ENCODE results near the gene SLC23A2.
"Not testable (repeated sequence)": the region's sequence is repeated elsewhere in the genome, so short reads cannot be mapped to it uniquely, and the experiment has no call there.

SLC23A2 gene

DNA sequence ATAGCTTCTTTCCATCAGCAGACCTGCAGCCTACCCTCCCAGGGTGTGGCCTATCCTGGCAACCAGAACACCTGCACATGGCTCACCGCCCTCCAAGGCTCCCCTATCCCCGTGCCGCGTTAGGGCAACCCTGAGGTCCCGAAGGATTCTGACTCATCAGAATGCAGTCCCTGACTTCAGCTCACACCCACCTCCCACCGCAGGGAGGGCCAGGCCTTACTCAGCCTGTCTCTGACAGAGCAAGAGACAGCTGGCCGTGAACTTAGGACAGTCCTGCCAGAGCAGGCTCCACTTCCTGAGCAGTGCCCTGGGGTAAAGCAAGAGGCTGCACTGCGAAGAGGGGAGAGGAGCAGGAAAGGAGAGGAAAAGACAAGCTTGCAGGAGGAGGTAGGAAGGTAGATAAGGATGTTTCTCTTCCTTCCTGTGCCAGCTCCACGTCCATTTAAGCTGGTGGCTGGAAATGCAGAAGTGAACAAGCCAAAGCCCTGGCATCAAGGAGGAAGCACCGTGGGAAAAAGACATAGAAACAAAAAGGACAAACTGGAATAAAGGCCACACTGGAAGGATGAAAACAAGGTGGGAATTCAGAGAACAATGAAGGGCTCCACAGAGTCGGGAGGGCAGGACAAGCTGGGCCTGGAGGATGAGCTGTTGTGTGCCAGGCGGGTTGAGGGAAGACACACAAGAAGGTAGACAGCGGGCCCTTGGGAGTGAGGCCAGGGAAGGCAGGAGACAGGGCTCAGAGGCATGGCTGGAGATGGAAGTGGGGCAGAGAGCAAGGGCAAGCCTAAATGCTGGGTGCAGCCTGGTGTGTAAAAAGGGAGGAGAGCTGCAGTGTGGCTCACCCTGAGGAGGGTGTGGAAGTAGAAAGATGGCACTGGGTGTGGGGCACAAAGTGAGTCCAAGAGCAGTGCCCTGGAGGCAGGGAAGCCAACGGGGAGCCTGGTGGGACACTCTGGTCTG is 102.7 kb downstream of the SLC23A2 start:
- DNase-seq = peak; percentile 58

DNA sequence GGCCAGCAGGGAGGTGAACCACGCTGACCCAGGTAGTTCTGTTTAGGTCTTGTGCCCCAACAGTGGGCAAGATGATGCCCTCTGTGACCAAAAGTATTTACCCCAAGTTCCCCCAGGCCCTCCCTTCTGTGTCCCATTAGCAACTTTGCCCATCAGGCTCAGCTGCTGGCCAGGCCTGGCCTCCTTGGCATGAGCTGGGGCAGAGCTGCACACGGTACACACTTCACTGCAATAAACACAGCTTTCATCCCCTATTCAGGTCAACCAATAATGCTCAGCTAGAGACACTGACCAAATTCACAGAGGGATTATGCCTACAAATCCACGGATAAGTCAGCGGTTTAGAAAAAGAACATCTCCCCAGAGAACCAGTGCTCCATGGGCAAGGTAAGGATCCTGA is 103.7 kb downstream of the SLC23A2 start:
- no peak for DNase-seq

DNA sequence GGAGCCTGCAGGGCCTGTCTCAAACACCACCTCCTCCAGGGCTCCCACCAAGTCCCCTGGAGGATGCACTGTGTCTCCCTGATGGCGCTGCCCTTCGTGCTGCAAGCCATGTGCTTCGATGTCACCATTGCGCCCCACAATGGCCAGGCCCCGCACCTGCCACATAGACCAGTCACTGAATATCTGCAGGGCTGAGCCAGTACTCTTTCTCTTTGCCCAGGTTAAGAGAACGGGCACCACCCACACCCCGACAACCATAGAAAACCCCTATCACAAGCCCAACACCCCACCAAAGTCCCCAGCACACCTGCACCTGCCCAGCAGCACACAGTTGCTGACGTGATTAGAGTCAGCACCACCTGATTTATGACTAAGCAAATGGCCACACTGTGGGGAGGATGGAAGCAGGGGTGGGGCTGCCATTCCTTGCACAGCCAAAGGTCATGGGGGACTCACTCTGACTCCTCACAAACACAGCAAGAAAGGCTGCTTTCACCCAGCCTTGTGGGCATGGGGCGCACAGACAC is 104.3 kb downstream of the SLC23A2 start:
- no peak for DNase-seq

DNA sequence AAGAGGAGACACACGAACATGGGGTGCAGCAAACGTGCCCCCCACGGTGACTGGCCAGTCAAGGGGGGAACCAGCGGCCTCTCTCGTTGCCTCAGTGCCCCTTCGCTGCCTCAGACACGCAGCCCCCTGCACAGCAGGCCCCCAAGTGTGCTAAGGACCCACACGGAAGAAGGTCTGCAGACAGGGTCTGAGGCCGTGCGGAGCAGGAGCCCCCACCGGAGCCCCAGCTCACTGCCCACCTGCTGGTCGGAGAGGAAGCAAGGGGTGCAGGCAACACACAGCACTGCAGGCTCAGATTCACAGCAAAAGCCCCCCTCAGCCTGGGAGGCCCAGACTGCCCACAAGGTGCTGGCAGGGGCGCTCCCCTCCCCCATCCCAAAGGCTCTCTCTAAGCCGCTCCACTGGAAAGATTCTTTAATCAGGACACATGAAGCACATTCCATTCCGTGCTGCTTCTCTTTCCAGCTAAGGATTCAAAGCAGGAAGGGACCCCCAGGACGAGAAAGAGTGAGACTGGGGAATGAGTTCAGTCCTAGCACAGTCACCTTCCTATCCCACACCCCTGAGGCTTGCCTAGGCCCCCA is 105.1 kb downstream of the SLC23A2 start:
- no peak for DNase-seq

DNA sequence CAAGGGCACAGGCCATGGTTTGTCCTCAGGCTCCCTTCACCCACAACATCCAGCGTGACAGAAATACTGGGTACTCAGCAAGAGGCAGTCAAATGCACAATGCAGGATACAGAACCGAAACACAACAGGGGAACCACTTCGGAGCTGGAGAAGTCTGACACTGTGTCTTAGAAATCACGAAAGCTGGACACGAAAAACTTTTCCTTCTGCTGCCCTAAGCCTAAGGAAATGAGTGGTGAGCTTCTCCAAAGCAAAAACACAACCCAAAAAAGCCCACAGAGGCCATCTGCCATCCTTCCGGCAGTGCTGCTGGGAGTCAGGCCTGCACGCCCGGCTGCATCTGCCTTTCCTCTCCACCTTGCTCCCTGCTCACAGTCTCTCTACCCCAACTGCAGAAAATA is 106.3 kb downstream of the SLC23A2 start:
- DNase-seq = no peak

DNA sequence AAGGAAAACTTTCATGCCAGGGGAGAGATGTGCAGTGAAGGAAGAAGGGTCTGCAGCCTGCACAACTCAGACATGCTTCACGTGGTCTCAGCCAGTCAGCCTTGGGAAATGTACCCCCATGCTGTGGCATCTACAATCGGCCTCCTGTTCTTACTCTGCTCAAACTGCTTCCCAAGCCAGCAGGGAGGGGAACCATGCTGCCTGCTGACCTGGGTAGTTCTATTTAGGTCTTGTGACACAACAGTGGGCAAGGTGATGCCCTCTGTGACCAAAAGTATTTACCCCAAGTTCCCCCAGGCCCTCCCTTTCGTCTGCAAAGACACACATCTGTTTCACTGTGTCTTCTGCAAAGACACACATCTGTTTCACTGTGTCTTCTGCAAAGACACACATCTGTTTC is 106.9 kb downstream of the SLC23A2 start:
- DNase-seq = no peak

DNA sequence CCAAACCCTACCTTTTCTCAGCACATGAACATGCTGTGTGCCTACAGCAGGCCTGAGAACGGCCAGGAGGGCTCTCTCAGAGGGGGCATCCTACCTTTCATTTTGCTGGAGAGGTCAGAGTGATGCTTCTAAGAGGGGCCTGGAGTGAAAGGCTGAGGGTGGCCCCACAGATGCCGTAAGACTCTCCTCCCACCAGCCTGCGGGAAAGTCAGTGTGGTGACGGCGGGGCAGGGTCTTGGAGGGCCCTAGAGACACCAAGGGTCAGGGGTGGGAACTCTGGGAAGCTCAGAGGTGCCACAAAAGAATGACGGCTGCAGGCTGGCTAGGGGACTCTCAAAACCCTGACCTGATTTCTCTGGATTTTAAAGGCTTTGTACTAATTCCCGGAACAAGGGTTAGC is 107.6 kb downstream of the SLC23A2 start:
- no peak for DNase-seq

DNA sequence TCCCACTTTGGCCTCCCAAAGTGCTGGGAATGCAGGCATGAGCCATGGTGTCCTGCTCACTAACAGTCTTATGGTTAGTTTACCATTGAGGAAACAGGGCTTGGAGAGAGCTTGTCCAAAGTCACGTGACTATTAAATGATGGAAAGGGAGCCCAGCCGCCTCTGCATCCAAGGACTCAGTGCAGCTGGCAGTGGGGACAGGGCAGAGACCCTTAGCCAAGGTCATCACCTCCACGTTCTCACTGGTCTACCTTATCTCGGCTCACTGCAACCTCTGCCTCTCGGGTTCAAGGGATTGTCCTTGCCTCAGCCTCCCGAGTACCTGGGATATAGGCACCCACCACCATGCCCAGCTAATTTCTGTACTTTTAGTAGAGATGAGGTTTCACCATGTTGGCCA is 109.3 kb downstream of the SLC23A2 start:
- no peak for DNase-seq

DNA sequence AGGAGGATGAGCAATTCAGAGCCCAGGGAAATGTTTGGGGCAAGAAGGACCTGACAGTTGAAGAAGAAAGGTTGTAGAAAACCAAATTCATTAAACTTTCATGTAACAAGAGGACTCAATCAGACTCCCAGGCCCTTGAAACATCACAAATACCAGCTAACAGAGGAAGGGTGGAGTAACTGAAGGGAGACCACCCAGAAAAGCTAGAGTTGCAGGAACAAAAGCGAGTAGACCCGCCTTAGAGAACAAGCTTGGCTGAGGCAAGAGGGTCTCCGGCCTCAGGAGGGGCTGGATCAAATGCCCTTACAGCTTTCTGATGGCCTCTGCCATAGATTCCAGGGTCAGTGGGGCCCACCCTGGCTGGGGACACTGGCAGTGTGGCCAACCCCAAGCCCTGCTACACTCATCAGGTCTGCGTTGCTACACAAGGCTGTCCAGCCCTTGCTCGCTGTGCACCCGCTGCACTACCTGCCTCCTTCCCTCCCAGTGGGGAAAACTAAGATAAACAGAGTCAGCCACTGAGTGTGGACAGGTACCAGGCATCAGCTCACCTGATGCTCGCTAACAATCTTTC is 110.0 kb downstream of the SLC23A2 start:
- no peak for DNase-seq

DNA sequence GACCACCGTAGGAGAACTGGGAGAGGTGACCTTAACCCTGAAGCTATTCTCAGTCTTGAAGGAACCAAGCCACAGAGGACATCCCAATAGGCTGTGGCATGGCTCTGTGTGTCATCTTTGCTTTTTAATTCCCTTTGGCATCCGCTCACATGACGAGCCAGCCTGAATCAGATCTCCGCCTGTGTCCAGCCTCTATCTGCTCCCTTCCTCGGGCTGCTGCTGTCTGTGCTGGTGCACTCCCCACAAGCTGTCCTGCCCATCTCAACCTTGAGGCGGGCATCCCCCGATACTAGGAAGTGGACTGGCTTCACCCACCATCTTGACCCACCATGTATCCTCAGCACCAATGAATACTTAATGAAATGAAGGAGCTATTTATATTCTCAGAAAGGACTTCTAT is 111.9 kb downstream of the SLC23A2 start:
- DNase-seq = no peak

DNA sequence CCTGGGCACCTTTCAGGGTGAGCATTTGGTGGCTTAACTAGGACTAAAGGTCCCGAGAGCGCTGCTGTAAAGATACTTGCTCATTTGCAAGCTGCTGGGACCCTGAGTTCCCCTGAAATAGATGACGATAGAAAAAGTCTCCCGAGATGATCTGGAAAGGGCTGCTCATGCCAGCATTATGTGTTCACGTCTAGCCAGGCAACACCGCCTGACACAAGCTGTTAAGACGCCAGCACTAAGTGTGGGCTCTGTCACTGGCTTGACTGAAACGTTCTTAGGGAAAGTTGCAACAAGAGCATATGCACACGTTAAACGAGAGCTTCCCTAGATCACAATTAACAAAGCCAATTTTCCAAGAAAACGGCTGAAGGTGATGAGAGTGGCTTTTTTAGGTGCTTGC is 113.7 kb downstream of the SLC23A2 start:
- no peak for DNase-seq

DNA sequence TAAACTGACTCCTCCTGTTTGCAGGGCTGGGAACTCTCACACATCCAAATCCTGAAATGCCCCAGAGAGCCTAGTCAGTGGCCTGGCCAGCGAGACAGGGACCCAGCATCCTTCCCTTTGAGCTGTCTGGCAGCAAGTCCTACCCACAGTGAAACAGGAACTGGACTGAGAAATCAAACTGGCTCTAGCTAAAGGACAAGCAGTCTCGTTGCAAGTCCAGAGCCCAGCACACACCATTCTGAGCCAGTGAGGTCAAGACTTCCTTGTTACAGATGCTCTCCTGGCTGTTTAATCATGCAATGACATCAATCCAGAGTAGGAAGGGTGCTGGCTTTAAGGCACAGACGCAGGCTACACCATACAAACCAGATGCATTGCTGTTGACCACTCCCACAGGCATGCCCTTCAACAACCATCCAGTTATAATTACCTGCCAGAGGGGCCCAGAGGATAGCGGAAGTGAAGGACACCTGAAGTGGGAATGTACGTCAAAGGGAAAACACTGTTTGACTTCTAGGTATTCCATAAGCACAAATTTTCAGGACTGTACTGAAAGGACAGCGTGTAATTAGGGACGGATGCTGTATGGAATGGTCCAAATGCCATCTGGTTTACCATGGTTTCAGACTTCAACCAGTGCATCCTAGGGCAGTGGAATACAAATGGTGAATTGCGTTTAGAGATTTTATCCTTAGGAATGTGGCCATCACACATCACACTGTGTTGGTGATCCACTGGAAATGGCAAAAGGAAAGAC is 114.4 kb downstream of the SLC23A2 start:
- DNase-seq = no peak

DNA sequence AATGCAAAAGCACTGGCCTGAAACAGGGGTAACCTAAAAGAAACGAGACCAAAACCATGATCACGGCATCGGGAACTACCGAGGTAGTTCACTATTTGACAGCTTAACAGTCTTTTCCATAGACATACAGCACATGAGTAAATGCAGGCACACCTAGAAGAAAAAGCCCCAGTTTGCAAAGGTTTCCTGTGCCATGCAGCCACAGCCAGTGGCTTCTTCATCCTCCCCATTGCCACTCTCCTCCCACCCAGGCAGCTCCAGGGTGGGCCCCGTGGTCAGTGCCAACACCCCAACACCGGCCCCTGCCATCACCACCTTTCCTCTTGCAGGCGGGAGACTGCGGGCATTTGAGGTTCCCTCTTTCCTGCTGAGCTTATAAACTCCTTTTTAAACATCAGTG is 115.4 kb downstream of the SLC23A2 start:
- no peak for DNase-seq

DNA sequence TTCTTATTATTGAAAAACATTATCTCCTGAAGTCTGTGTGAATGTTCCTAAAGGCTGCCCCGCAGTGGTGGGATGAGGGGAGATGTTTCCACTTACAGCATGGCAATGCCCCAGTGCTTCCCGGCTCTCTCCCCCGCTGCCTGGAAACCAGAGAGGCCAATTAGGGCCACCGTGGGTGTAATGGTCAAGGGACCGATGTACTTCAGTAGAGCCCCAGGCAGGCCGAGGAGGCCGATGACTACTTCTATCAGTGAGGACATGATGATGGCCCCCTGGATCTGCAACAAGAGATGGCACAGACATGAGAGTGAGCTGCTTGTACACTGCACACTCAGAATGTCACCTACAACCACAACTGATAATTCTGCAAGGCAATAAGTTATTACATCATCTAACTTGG is 117.8 kb downstream of the SLC23A2 start:
- DNase-seq = no peak

DNA sequence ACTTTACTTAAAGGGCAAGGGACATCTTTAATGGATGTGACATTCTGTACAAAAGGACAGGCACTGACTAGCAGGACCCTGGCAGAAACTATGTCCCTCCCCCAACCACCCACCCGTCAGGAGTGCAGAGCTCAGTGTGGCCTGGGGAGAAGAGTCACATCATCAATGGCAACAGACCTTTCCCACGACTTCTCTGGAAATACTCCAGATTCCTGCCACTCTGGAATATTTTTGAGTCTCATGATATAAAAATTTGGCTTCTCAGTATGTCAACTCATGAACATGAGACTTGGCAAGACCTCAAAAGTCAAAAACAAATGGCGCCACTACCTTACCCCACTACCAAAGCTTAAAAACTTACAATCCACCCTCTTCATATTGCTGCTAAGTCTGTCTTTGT is 118.3 kb downstream of the SLC23A2 start:
- peak; percentile 18 for DNase-seq

DNA sequence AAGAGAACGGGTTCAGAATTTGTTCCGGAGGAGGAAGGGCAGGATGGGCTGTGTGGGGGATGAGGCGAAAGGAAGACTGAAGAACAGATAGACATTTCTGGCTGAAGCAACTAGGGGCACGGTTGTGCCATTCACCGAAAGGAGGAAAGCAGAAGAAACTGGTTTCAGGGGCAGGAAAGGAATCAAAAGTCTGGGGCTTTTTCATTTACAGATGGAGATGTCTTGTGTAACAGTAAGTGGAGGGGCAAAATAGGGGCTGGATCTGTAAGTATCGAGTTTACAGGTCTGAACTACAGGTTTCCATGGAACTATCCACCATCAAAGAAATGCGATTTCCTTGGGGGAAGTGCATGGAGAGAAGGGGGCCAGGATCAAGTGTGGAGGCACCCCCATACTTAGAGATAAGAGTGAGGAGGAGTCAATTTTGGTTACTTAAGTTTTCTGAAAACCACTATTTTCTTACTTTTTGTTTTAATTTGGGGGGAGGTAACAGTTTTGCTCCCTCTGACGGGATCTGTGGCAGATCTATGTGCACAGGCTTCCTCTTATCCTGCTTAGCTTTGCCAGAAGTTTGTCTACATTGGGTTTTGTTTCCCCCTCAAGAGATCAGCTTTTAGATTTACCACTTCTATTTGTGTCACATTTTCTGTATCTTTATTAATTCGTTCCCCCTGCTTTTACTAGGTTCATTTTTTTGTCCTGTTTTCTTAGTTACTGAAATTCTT is 120.1 kb downstream of the SLC23A2 start:
- no peak for DNase-seq

DNA sequence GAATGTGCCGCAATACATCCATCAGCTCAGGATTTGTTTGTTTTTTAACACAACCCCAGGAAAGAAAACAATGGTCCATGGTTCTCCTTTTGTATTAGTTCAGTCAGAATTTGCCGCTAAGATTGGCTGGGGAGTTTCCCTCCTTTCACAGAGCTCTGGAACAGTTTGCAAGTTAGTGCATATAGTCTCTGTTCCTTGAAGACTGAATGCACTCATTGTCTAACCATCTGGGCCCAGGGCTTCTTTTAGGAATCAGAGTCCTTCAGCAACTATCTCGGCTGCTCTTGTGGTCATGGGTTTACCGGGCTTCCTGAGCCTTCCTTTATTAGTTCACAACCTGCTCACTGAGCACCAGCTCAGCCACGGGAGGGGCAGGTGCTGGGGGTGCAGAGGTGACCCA is 121.3 kb downstream of the SLC23A2 start:
- DNase-seq = no peak

DNA sequence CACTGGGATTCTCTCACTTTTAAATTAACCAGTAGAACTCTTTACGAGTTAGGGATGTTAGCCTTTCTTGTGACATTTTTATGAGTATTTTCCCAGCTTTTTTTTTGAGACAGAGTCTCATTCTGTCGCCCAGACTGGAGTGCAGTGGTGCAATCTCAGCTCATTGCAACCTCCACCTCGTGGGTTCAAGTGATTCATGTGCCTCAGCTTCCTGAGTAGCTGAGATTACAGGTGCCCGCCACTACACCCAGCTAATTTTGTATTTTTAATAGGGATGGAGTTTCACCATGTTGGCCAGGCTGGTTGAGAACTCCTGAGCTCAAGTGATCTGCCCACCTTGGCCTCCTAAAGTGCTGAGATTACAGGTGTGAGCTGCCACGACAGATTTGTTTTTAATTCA is 123.2 kb downstream of the SLC23A2 start:
- not testable (repeated sequence) for DNase-seq

DNA sequence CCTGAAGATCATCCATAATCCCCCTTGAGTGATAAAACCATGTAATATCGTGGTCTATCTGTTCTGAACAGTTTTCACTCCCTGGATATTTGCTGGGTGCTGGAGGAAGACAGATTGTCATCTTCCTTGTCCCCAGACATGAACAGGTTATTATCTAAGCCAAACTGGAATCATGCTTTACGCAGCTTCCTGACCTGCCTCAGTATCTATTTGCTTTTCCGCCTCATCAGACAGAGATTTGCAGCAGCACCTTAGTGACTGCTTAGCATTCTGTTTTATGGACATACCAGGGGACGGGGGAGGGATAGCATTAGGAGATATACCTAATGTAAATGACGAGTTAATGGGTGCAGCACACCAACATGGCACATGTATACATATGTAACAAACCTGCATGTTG is 124.6 kb downstream of the SLC23A2 start:
- no peak for DNase-seq

DNA sequence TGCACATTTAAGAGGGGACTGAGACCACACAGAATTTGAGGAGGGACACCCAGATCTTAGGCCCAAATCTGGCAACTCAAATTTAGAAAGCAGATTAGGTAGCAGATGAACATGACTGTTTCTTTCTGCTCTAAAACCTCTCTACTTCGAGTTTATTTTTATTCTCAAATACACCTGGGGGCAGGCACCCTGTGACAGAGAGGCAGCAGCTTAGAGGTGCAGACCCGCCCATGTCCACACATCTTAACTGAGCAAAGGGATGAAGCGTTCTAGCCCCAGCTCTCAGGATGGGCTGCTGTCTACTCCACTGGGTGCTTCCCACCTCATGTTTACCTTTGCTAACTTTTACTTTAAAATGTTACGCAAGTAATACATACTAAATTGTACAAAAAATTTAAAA is 125.0 kb downstream of the SLC23A2 start:
- no peak for DNase-seq

DNA sequence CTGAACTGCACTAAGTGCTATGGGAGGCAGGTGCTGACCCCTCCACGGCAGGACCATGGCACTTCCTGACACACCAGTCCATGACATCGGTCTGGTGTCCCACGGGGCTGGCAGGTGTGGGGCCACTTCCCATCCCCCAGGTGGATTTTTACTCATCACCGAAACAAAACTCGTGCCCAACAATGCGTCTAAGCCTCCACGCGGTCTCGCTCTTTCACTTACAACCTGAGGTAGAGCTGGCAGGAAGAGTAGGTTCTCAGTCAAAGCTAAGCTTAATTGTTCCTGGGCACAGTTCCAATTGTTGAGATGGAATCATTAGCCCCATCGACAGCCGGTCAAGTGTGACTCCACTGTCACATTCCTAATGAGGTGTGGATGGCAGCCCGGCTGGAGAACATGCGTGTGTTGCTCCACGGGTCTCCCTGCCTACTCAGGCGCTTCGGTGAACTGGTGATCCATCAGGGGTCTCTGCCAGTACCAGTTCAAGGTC is 125.7 kb downstream of the SLC23A2 start:
- DNase-seq = no peak

DNA sequence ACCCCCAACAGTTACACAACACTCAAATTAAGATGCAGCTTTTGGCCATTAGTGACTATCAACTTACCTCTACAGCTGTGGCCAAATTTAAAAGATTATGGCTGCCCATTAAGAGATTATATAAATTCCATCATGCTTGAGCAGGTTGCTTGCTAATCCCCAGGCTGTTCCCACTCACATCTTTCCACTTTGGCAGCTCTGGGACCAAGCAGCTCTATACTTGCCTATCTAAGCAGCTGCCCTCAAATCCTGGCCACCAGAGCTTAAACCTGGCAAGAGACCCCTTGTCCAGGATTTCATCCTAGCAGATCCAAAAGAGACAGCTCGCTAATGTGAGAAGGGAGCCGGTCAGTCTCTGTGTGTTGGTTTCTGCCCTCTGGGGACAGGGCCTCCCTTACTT is 127.9 kb downstream of the SLC23A2 start:
- DNase-seq = no peak
